K562 (cell line): ENCODE results near the gene NFIL3. TPM values are rescaled to one million over a fixed set of nuclear protein-coding genes. Genes with fewer than 3 reads are reported as not detected.

Experiments
- BRD9 ChIP-seq: fragments of 450-650 bp; IDR thresholded peaks from 2 replicates; pipeline ENCODE4 v1.6.1; 2018; ENCODE audit warnings: low read depth; ENCODE audit not compliant: partially characterized antibody
- BRF1 ChIP-seq: IDR thresholded peaks from 3 replicates; pipeline ENCODE4 v1.6.1; 2011; ENCODE audit warnings: borderline replicate concordance, mild to moderate bottlenecking; ENCODE audit not compliant: insufficient read length; ENCODE audit errors: extremely low read depth
- C11orf30 ChIP-seq: fragments of 450-650 bp; IDR thresholded peaks from 2 replicates; pipeline ENCODE4 v1.6.1; 2016; ENCODE audit warnings: low read depth, mild to moderate bottlenecking
- HBP1 ChIP-seq: fragments of 450-650 bp; formaldehyde crosslinking; IDR thresholded peaks from 2 replicates; pipeline ENCODE4 v1.4.0; 2022; ENCODE audit warnings: missing genetic modification characterization
- JUNB ChIP-seq: fragments of 450-650 bp; formaldehyde crosslinking; conservative IDR thresholded peaks from 2 replicates; pipeline ENCODE4 v1.4.0; 2020; ENCODE audit warnings: mild to moderate bottlenecking
- POLR2G ChIP-seq: fragments of 200-400 bp; formaldehyde crosslinking; IDR thresholded peaks from 2 replicates; pipeline ENCODE4 v1.6.1; 2017; ENCODE audit warnings: low read depth, mild to moderate bottlenecking, antibody characterized with exemption, low read length, moderate library complexity
- STAT5A ChIP-seq: IDR thresholded peaks from 2 replicates; pipeline ENCODE4 v1.6.1; 2012; ENCODE audit warnings: low read length, inconsistent platforms, borderline replicate concordance
- ZBTB43 ChIP-seq: sonication (generic); formaldehyde crosslinking; IDR thresholded peaks from 2 replicates; pipeline ENCODE4 v1.8.0; 2023; ENCODE audit warnings: mild to moderate bottlenecking, missing genetic modification reagents
- ZNF24 ChIP-seq: fragments of 450-650 bp; IDR thresholded peaks from 2 replicates; pipeline ENCODE4 v1.6.1; 2016
- ZNF277 ChIP-seq: fragments of 250-450 bp; sonication (Bioruptor Pico); IDR thresholded peaks from 2 replicates; pipeline ENCODE4 v1.8.0; 2022; ENCODE audit warnings: inconsistent platforms, mild to moderate bottlenecking, moderate library complexity, borderline replicate concordance
- ZNF318 ChIP-seq, 2 experiments: fragments of 450-650 bp; IDR thresholded peaks; 2 replicates each; pipeline ENCODE4 v1.6.1; 2016; ENCODE audit warnings: mild to moderate bottlenecking in 2 of 2, borderline replicate concordance in 1 of 2, low read depth in 1 of 2, moderate library complexity in 1 of 2
- ZZZ3 ChIP-seq: fragments of 450-650 bp; IDR thresholded peaks from 2 replicates; pipeline ENCODE4 v1.6.1; 2016; ENCODE audit warnings: antibody characterized with exemption, mild to moderate bottlenecking, moderate library complexity
- polyA plus RNA-seq, 8 experiments: library from polyadenylated mRNA; depleted of rRNA in 4 of 8; stranded (reverse) in 5 of 8; unstranded in 3 of 8; fragments of >200 nt; fragmentation: Nextera tagmentation in 2 of 8; fragmentation: Illumina TruSeq in 1 of 8; extraction: Ambion mirVana in 2 of 8; extraction: Trizol in 1 of 8; gene quantifications; 2 replicates each; pipeline versions ENCODE4 v1.2.1 to v1.2.3, GENCODE V29; 2011 to 2014; ENCODE audit warnings: inconsistent platforms in 1 of 8, missing spikeins in 1 of 8
- total RNA-seq, 7 experiments: library from RNA; depleted of rRNA in 6 of 7; stranded (reverse); fragments of >200 nt in 6 of 7; fragmentation: Illumina TruSeq in 2 of 7; extraction: Trizol in 2 of 7; gene quantifications; 2 replicates each; pipeline versions ENCODE4 v1.2.1 to v1.2.3, GENCODE V29; 2011 to 2021; ENCODE audit warnings: low replicate concordance in 1 of 7

Gene NFIL3
- total and polyA plus RNA-seq, 9 of the 15 experiments (the other 6 are each of a cell fraction or from before 2014, with no cell fraction given): 3.2 to 16.1 (median 9.3) TPM

- TF ChIP-seq ZBTB43 (CRISPR knock-in tag) (no peak), ZZZ3 (no peak), STAT5A (no peak), ZNF318 (IDR thresholded peaks at IDR 0.05; ENCODE audit: borderline replicate concordance in 1 of 2, low read depth in 1 of 2) (no peak), ZNF277 (CRISPR knock-in tag) (no peak), POLR2G (peak; percentile 89), HBP1 (CRISPR knock-in tag) (no peak), ZNF24 (no peak), BRF1 (no peak), BRD9 (no peak), C11orf30 (no peak), JUNB (CRISPR knock-in tag) (no peak)
Measured at GRCh38 chr9:91423785-91424402, at the start of gene NFIL3 (continued).
